ENCODE results near the gene ZMYND11. TPM values are rescaled to one million over a fixed set of nuclear protein-coding genes. Genes with fewer than 3 reads are reported as not detected.
A peak's percentile ranks its signal among the peaks of the same experiment; 100 is the strongest.

ZMYND11 gene
- total and polyA plus RNA-seq, 8 donors, result 20.5 to 51.4 (median 38.6) TPM

- intact Hi-C loops (cut with DNase I), result no loop called here
- Histone ChIP-seq H3K9me3 (no peaks in the 10 kb centered on the region), H3K36me3 (no peaks in the 10 kb centered on the region), H3K27me3 (no peaks in the 10 kb centered on the region), H3K27ac (no peak overlapping the region), H3K4me1 (peaks cover 0 to 5% (median 0%) of the 10 kb centered on the region in 3 donors), H3K4me3 (no peak overlapping the region)
- FAIRE-seq (no peak), DNase-seq (no peak), ATAC-seq (peak in 1 of 4 donors; percentile 47)
- no peak for TF ChIP-seq CTCF (IDR thresholded peaks at IDR 0.05)
- 69 to 81% methylated on average over 2 of the region's 2 CpGs for WGBS, 2 donors
Measured at GRCh38 chr10:227014-227413, 91.8 kb downstream of the ZMYND11 start.

DNA sequence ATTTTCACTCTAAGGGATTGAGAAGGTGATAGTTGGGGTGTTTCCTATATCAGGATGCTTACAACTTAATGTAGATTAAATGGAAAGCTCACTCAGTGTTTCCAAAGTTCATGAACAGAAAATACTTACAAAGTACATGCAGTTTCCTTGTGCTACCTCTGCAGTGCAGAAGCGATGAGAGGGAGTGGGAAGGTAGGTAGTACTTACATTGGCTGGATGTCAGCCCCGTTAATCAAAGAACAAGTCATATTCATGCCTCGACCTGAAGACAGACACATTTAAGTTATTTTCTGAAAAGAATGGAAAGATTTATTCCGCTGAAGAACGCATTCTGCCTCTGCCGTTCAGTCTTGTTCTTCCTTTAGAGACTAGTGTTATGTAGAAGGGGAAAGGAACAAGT, 93.1 kb downstream of the ZMYND11 start:
- 83% methylated on average over 6 of the region's 6 CpGs for whole genome bisulfite sequencing, 2 donors
- FAIRE-seq (no peak), ATAC-seq (no peak), DNase-seq (no peak)
- no peaks in the 10 kb centered on the region for H3K36me3 ChIP-seq
- H3K4me3 ChIP-seq, result no peak overlapping the region
- intact Hi-C loops (cut with DNase I), result no loop called here
- no peaks in the 10 kb centered on the region for H3K9me3 ChIP-seq
- H3K27ac ChIP-seq, result no peak overlapping the region
- no peak for TF ChIP-seq CTCF (IDR thresholded peaks at IDR 0.05)
- peaks cover 0 to 5% (median 0%) of the 10 kb centered on the region in 3 donors for H3K4me1 ChIP-seq
- H3K27me3 ChIP-seq, result no peaks in the 10 kb centered on the region

- WGBS, 2 donors, result 74 to 83% methylated on average over 9 of the region's 9 CpGs
- Histone ChIP-seq H3K9me3 (no peaks in the 10 kb centered on the region), H3K4me1 (no peaks in the 10 kb centered on the region), H3K4me3 (no peak overlapping the region), H3K27ac (no peak overlapping the region), H3K27me3 (no peaks in the 10 kb centered on the region), H3K36me3 (no peaks in the 10 kb centered on the region)
- ATAC-seq (peak in 2 of 4 donors; percentile 48 to 61), DNase-seq (no peak), FAIRE-seq (no peak)
- intact Hi-C loops (cut with DNase I), result no loop called here
- TF ChIP-seq CTCF (IDR thresholded peaks at IDR 0.05), result peak in 2 of 4 donors; percentile 23 to 25
Measured at GRCh38 chr10:230758-231157, 95.5 kb downstream of the ZMYND11 start.

GRCh38 chr10:232061-232460, 96.8 kb downstream of the ZMYND11 start:
- intact Hi-C loops (cut with DNase I), result no loop called here
- WGBS, 2 donors, result 94 to 96% methylated on average over 3 of the region's 3 CpGs
- FAIRE-seq (no peak), ATAC-seq (no peak), DNase-seq (no peak)
- no peak for TF ChIP-seq CTCF (IDR thresholded peaks at IDR 0.05)
- Histone ChIP-seq H3K27ac (no peak overlapping the region), H3K4me1 (no peaks in the 10 kb centered on the region), H3K36me3 (no peaks in the 10 kb centered on the region), H3K9me3 (no peaks in the 10 kb centered on the region), H3K4me3 (no peak overlapping the region), H3K27me3 (no peaks in the 10 kb centered on the region)

- Histone ChIP-seq H3K27me3 (no peaks in the 10 kb centered on the region), H3K4me3 (no peak overlapping the region), H3K36me3 (peaks cover 0 to 5% (median 0%) of the 10 kb centered on the region in 3 donors), H3K27ac (no peak overlapping the region), H3K9me3 (no peaks in the 10 kb centered on the region), H3K4me1 (no peaks in the 10 kb centered on the region)
- no peak for FAIRE-seq
- WGBS, 2 donors, result 93 to 97% methylated on average over 11 of the region's 11 CpGs
- no peak for ATAC-seq
- DNase-seq, result no peak
- TF ChIP-seq CTCF (IDR thresholded peaks at IDR 0.05), result no peak
- intact Hi-C loops (cut with DNase I), result no loop called here
Measured at GRCh38 chr10:232878-233277, 97.6 kb downstream of the ZMYND11 start.

Measured in pancreas (tissue), 10 donors.